Measurements from ENCODE around the gene STARD10. TPM values are rescaled to one million over a fixed set of nuclear protein-coding genes. Genes with fewer than 3 reads are reported as not detected.

The STARD10 gene
- total and polyA plus RNA-seq, 2 donors (not counting 3 experiments of a cell fraction or from before 2014, with no cell fraction given): 16.1 to 22.5 TPM

DNA sequence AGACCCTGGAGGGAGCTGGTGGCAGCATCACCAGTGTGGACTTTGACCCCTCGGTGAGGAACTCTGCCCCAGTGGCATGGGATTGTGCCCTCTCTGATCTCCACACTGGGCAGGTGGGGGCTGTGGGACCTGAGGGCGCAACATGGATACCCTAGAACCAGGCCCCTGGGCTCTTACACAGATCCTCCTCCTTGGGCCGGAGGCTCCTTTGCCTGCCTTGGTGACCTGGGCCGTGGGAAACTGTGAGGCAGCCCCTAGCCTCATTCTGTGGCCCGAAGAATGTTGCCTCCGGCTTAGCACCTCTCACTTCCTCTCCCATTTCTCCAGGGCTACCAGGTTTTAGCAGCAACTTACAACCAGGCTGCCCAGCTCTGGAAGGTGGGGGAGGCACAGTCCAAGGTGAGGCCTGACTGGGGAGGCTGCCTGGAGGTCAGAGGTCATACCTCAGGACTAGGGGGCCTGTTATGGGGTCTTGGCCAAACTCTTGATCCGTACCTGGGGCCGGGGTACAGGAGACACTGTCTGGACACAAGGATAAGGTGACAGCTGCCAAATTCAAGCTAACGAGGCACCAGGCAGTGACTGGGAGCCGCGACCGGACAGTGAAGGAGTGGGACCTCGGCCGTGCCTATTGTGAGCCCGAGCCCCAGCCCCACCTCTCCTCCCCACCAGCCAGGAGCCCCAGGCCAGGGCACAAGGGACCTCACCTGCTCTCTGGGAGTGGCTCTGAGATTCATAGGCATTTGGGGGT lies 32.5 kb upstream of the STARD10 start:
- H4K20me1 ChIP-seq (replicated peaks; ENCODE audit: control insufficient read depth, extremely low read depth, insufficient read depth, low read length): no peaks in the 10 kb centered on the region
- no peaks in the 10 kb centered on the region for H3K9me3 ChIP-seq (replicated peaks; ENCODE audit: control insufficient read depth, insufficient read depth, low read length)
- no peak overlapping the region for H2AFZ ChIP-seq (ENCODE audit: low read depth, low read length)
- no peaks in the 10 kb centered on the region for H3K79me2 ChIP-seq (ENCODE audit: control insufficient read depth, insufficient read depth, low read length)
- BruUV-seq (replicated peaks): no TSS peak
- CTCF ChIA-PET: interaction anchor here (0.6 to 1.8 kb wide), 5 partner anchors 10 to 444 kb away, joined by 3 to 6 read pairs (median 3); no protein-coding TSS in a partner anchor
- POLR2A ChIA-PET: no interaction called here
- peaks cover 5% of the 10 kb centered on the region for H3K4me1 ChIP-seq (ENCODE audit: control insufficient read depth, extremely low read depth, insufficient read depth, low read length)
- intact Hi-C loops (cut with micrococcal nuclease): loop anchor here (10.0 kb wide), 1 partner anchor 548 kb away; the partner anchor contains the start of gene RELT
- no peak for FAIRE-seq
- dilution Hi-C loops (cut with MboI; ENCODE audit: extremely low pct_ligation_motif_present, low sequenced_read_pairs): no loop called here
- no peaks in the 10 kb centered on the region for H3K9me1 ChIP-seq (replicated peaks; ENCODE audit: control insufficient read depth, extremely low read depth, insufficient read depth, low read length)
- no peaks in the 10 kb centered on the region for H3K36me3 ChIP-seq (ENCODE audit: control insufficient read depth in 2 of 2, extremely low read depth in 1 of 2, insufficient read depth in 2 of 2, low read length in 2 of 2)
- H3K4me2 ChIP-seq (ENCODE audit: insufficient read depth, low read length): no peak overlapping the region
- TF ChIP-seq EZH2 (IDR thresholded peaks at IDR 0.05; ENCODE audit: borderline replicate concordance, low read depth, low read length, severe bottlenecking): no peak
- no peak for TF ChIP-seq MYC (IDR thresholded peaks at IDR 0.05; ENCODE audit: low read depth, low read length)
- TF ChIP-seq POLR2A (IDR thresholded peaks at IDR 0.05; ENCODE audit: low read depth, low read length): no peak
- TF ChIP-seq, protein P1, sequence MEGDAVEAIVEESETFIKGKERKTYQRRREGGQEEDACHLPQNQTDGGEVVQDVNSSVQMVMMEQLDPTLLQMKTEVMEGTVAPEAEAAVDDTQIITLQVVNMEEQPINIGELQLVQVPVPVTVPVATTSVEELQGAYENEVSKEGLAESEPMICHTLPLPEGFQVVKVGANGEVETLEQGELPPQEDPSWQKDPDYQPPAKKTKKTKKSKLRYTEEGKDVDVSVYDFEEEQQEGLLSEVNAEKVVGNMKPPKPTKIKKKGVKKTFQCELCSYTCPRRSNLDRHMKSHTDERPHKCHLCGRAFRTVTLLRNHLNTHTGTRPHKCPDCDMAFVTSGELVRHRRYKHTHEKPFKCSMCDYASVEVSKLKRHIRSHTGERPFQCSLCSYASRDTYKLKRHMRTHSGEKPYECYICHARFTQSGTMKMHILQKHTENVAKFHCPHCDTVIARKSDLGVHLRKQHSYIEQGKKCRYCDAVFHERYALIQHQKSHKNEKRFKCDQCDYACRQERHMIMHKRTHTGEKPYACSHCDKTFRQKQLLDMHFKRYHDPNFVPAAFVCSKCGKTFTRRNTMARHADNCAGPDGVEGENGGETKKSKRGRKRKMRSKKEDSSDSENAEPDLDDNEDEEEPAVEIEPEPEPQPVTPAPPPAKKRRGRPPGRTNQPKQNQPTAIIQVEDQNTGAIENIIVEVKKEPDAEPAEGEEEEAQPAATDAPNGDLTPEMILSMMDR (IDR thresholded peaks at IDR 0.05; ENCODE audit: extremely low read depth in 1 of 2, insufficient read depth in 1 of 2, low read depth in 1 of 2, low read length in 2 of 2): no peak
- TF ChIP-seq, protein P2, sequence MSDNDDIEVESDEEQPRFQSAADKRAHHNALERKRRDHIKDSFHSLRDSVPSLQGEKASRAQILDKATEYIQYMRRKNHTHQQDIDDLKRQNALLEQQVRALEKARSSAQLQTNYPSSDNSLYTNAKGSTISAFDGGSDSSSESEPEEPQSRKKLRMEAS (IDR thresholded peaks at IDR 0.05; ENCODE audit: insufficient read depth, insufficient read length): no peak
- no peak for TF ChIP-seq FOS (IDR thresholded peaks at IDR 0.05; ENCODE audit: borderline replicate concordance, insufficient read depth, low read length)
- no peak for TF ChIP-seq POLR2AphosphoS5 (IDR thresholded peaks at IDR 0.05; ENCODE audit: insufficient read depth, low read depth, low read length)
- no peaks in the 10 kb centered on the region for H3K27me3 ChIP-seq (ENCODE audit: control insufficient read depth in 2 of 2, insufficient read depth in 2 of 2, low read length in 2 of 2)
- no peak overlapping the region for H3K4me3 ChIP-seq (replicated peaks in 1 of 3; ENCODE audit: insufficient read depth in 1 of 3, low read depth in 1 of 3, low read length in 3 of 3)
- no peak for DNase-seq (ENCODE audit: low read depth, low spot score)
- H3K9ac ChIP-seq (replicated peaks; ENCODE audit: extremely low read depth, insufficient read depth, low read length): no peak overlapping the region
- no peak overlapping the region for H3K27ac ChIP-seq (ENCODE audit: insufficient read depth, low read depth, low read length)
